ENCODE data around the gene CD300LG. TPM values are rescaled to one million over a fixed set of nuclear protein-coding genes. Genes with fewer than 3 reads are reported as not detected.

Gene CD300LG
- polyA plus RNA-seq, 2 of the 4 experiments (the other 2 are of a cell fraction) = not detected

- no peak for TF ChIP-seq CEBPB (IDR thresholded peaks at IDR 0.05)
- no peak for TF ChIP-seq KDM5A (IDR thresholded peaks at IDR 0.05)
- no peak for TF ChIP-seq TFCP2L1 (CRISPR knock-in tag; IDR thresholded peaks at IDR 0.05)
- no peak for TF ChIP-seq ZSCAN20 (CRISPR knock-in tag; IDR thresholded peaks at IDR 0.05)
- no peak for TF ChIP-seq FOSL2 (IDR thresholded peaks at IDR 0.05)
- TF ChIP-seq FOSL2 (CRISPR knock-in tag; IDR thresholded peaks at IDR 0.05) = no peak
- no peak for TF ChIP-seq PBX3 (IDR thresholded peaks at IDR 0.05)
- TF ChIP-seq HOXB13 (CRISPR knock-in tag; IDR thresholded peaks at IDR 0.05; ENCODE audit: low read depth) = no peak
- TF ChIP-seq SREBF2 (IDR thresholded peaks at IDR 0.05) = no peak
- TF ChIP-seq GATA3 (IDR thresholded peaks at IDR 0.05; ENCODE audit: borderline replicate concordance) = no peak
- no peak for TF ChIP-seq EHMT2 (IDR thresholded peaks at IDR 0.05; ENCODE audit: low read depth)
- no peak for TF ChIP-seq ZFP36 (IDR thresholded peaks at IDR 0.05; ENCODE audit: borderline replicate concordance, partially characterized antibody)
- no peak for TF ChIP-seq SMC3 (IDR thresholded peaks at IDR 0.05)
- no peak for TF ChIP-seq RNF2 (IDR thresholded peaks at IDR 0.05; ENCODE audit: borderline replicate concordance, low read depth)
- TF ChIP-seq TP53 (CRISPR knock-in tag; IDR thresholded peaks at IDR 0.05) = no peak
- TF ChIP-seq HDAC2 (IDR thresholded peaks at IDR 0.05) = no peak
- TF ChIP-seq NR3C1 (IDR thresholded peaks at IDR 0.05) = no peak
- no peak for TF ChIP-seq MAFK (IDR thresholded peaks at IDR 0.05; ENCODE audit: partially characterized antibody)
- TF ChIP-seq CHD2 (IDR thresholded peaks at IDR 0.05; ENCODE audit: low read length, partially characterized antibody) = no peak
- TF ChIP-seq HOXB5 (CRISPR knock-in tag; IDR thresholded peaks at IDR 0.05) = no peak
- DNase-seq (ENCODE audit: low read depth in 1 of 2, low spot score in 1 of 2) = no peak
- no peak for FAIRE-seq
- POLR2A ChIA-PET = no interaction called here
- no peak overlapping the region for H3K4me3 ChIP-seq
- H3K27ac ChIP-seq = peak overlapping the region; percentile 25 to 39; a peak in 1 of 6 replicates
- peaks cover 5% of the 10 kb centered on the region; the same call in 1 of the 3 replicates for H3K4me1 ChIP-seq
- no peak for ATAC-seq
- no peak overlapping the region for H3K4me2 ChIP-seq
- no peaks in the 10 kb centered on the region for H3K9me3 ChIP-seq
- WGBS (ENCODE audit: missing lambda C conversion rate) = 72% methylated on average over 12 of the region's 12 CpGs
- CTCF ChIA-PET = interaction anchor here (0.7 to 13.9 kb wide), 9 partner anchors 16 to 283 kb away, joined by 3 to 168 read pairs (median 4); partner anchors contain the start of gene CD300LG
These were observed 13.2 kb downstream of the CD300LG start for GRCh38 chr17:43860077-43860725.

GRCh38 chr17:43860927-43861622 lies 14.1 kb downstream of the CD300LG start:
- WGBS (ENCODE audit: missing lambda C conversion rate) = 52% methylated on average over 9 of the region's 9 CpGs
- ATAC-seq (no peak), FAIRE-seq (no peak), DNase-seq (ENCODE audit: low read depth in 1 of 2, low spot score in 1 of 2) (no peak)
- H3K4me1 ChIP-seq = peaks cover 5% of the 10 kb centered on the region; the same call in 1 of the 3 replicates
- CTCF ChIA-PET = interaction anchor here (0.6 to 13.9 kb wide), 10 partner anchors 17 to 284 kb away, joined by 3 to 168 read pairs (median 4); partner anchors contain the start of gene CD300LG
- TF ChIP-seq PHF8 (IDR thresholded peaks at IDR 0.05; ENCODE audit: borderline replicate concordance, low read depth) = no peak
- TF ChIP-seq ATOH8 (CRISPR knock-in tag; IDR thresholded peaks at IDR 0.05; ENCODE audit: low read depth) = no peak
- no peak overlapping the region for H3K4me3 ChIP-seq
- no peak overlapping the region; a peak in 1 of 6 replicates for H3K27ac ChIP-seq
- H3K9me3 ChIP-seq = no peaks in the 10 kb centered on the region
- POLR2A ChIA-PET = no interaction called here
- no peak overlapping the region for H3K4me2 ChIP-seq

GRCh38 chr17:43861960-43862359 lies 15.0 kb downstream of the CD300LG start:
- ChIA-PET CTCF (interaction anchor here (1.1 to 13.9 kb wide), 4 partner anchors 17 to 167 kb away, joined by 3 to 168 read pairs (median 82); partner anchors contain the start of gene CD300LG), POLR2A (interaction anchor here (0.6 kb wide), 1 partner anchor 20 kb away, joined by 4 read pairs; no protein-coding TSS in a partner anchor)
- 79% methylated on average over 9 of the region's 9 CpGs for whole genome bisulfite sequencing (ENCODE audit: missing lambda C conversion rate)
- no peak overlapping the region for H3K27ac ChIP-seq
- ATAC-seq (no peak), DNase-seq (ENCODE audit: low read depth in 1 of 2, low spot score in 1 of 2) (no peak), FAIRE-seq (no peak)
- no peak for TF ChIP-seq HMGXB4 (CRISPR knock-in tag; IDR thresholded peaks at IDR 0.05; ENCODE audit: borderline replicate concordance)
- TF ChIP-seq RNF2 (IDR thresholded peaks at IDR 0.05; ENCODE audit: borderline replicate concordance, low read depth) = no peak
- no peak for TF ChIP-seq ZSCAN20 (CRISPR knock-in tag; IDR thresholded peaks at IDR 0.05)
- TF ChIP-seq MAFK (IDR thresholded peaks at IDR 0.05; ENCODE audit: partially characterized antibody) = no peak
- no peak for TF ChIP-seq JUN (IDR thresholded peaks at IDR 0.05)
- TF ChIP-seq HOXA7 (CRISPR knock-in tag; IDR thresholded peaks at IDR 0.05) = no peak
- TF ChIP-seq ESRRA (IDR thresholded peaks at IDR 0.05; ENCODE audit: borderline replicate concordance, low read length) = no peak
- no peak for TF ChIP-seq TFCP2L1 (CRISPR knock-in tag; IDR thresholded peaks at IDR 0.05)
- no peak for TF ChIP-seq CHD2 (IDR thresholded peaks at IDR 0.05; ENCODE audit: low read length, partially characterized antibody)
- no peak for TF ChIP-seq SREBF2 (IDR thresholded peaks at IDR 0.05)
- no peak for TF ChIP-seq MAX (IDR thresholded peaks at IDR 0.05)
- TF ChIP-seq FOSB (CRISPR knock-in tag; IDR thresholded peaks at IDR 0.05) = no peak
- no peak for TF ChIP-seq SMC3 (IDR thresholded peaks at IDR 0.05)
- no peak for TF ChIP-seq HDAC2 (IDR thresholded peaks at IDR 0.05)
- TF ChIP-seq CEBPB (IDR thresholded peaks at IDR 0.05) = no peak
- TF ChIP-seq ZFP36 (IDR thresholded peaks at IDR 0.05; ENCODE audit: borderline replicate concordance, partially characterized antibody) = no peak
- TF ChIP-seq ZC3H11A (IDR thresholded peaks at IDR 0.05) = no peak
- no peaks in the 10 kb centered on the region for H3K9me3 ChIP-seq
- no peak overlapping the region for H3K4me3 ChIP-seq
- H3K4me2 ChIP-seq = no peak overlapping the region
- H3K4me1 ChIP-seq = peaks cover 5% of the 10 kb centered on the region; the same call in 1 of the 3 replicates
